Uterus (tissue), 2 donors: Measurements from ENCODE around the gene NPHP4.

ENCODE experiments used
- POLR2A ChIP-seq, 2 donors: fragments of 450-650 bp; IDR thresholded peaks; one replicate each; pipeline ENCODE4 v1.6.1; 2016; ENCODE audit warnings: antibody characterized with exemption in 2 of 2, mild to moderate bottlenecking in 1 of 2, moderate library complexity in 1 of 2
- TF ChIP-seq, protein P1 (sequence below), 4 experiments: fragments of 200-600 bp in 2 of 4; fragments of 450-650 bp in 2 of 4; sonication (generic) in 2 of 4; IDR thresholded peaks; one replicate each; pipeline ENCODE4 v1.5.1; 2016 to 2019; ENCODE audit warnings: antibody characterized with exemption in 4 of 4, mild to moderate bottlenecking in 2 of 4, moderate library complexity in 1 of 4

DNA sequence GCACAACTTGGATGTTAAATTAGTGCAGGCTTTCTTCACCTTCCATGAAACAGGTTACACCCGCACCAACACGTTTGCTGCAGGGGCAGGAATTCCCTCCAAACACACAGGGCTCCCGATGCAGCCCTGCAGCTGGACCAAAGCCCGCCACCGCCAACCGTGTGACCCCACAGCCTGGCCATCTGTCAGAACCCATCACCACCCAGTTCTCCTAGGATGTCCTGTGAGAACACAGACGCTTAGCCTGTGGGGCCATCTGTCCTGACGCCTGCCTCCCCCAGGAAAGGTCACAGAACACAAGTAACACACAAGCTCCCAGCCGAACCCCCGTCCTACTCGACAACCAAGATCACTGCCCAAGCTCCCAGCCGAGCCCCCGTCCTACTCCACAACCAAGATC lies 108.1 kb downstream of the NPHP4 start:
- no peak for TF ChIP-seq POLR2A (IDR thresholded peaks at IDR 0.05)
- TF ChIP-seq, protein P1, sequence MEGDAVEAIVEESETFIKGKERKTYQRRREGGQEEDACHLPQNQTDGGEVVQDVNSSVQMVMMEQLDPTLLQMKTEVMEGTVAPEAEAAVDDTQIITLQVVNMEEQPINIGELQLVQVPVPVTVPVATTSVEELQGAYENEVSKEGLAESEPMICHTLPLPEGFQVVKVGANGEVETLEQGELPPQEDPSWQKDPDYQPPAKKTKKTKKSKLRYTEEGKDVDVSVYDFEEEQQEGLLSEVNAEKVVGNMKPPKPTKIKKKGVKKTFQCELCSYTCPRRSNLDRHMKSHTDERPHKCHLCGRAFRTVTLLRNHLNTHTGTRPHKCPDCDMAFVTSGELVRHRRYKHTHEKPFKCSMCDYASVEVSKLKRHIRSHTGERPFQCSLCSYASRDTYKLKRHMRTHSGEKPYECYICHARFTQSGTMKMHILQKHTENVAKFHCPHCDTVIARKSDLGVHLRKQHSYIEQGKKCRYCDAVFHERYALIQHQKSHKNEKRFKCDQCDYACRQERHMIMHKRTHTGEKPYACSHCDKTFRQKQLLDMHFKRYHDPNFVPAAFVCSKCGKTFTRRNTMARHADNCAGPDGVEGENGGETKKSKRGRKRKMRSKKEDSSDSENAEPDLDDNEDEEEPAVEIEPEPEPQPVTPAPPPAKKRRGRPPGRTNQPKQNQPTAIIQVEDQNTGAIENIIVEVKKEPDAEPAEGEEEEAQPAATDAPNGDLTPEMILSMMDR (IDR thresholded peaks at IDR 0.05), result no peak
